ENCODE data around the gene MSANTD2. TPM values are rescaled to one million over a fixed set of nuclear protein-coding genes. Genes with fewer than 3 reads are reported as not detected.

Gene MSANTD2
- total and polyA plus RNA-seq, 9 of the 15 experiments (the other 6 are each of a cell fraction or from before 2014, with no cell fraction given): 1.3 to 9.9 (median 5.3) TPM

DNA sequence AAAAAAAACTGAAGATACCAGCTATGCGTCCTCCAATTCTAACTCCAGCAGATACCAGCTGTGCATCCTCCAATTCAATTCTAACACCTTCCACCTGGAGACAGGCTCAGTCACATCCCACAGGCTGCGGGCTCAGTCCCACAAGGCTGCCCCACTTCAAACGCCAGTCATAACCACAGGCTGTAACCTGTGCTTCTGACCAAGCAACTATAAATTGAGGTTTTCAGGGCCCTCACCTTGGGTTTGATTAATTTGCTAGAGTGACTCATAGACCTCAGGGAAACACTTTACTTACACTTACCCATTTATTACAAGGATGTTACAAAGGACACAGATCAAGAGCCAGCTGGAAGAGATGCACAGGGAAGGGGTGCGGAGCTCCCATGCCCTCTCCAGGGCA lies 32.4 kb upstream of the MSANTD2 start:
- FAIRE-seq: no peak
- no peak overlapping the region for H3K4me2 ChIP-seq (ENCODE audit: insufficient read depth, low read length)
- ATAC-seq: no peak
- 5% methylated on average over 4 of the region's 4 CpGs for WGBS (ENCODE audit: insufficient coverage, low coverage, missing lambda C conversion rate)
- no peaks in the 10 kb centered on the region for H4K20me1 ChIP-seq (replicated peaks; ENCODE audit: control insufficient read depth, insufficient read depth, low read length)
- no peaks in the 10 kb centered on the region for H3K4me1 ChIP-seq (replicated peaks in 1 of 2; ENCODE audit: control insufficient read depth in 2 of 2, insufficient read depth in 2 of 2, low read length in 2 of 2)
- H3K27me3 ChIP-seq (ENCODE audit: control insufficient read depth in 2 of 2, insufficient read depth in 2 of 2, low read length in 2 of 2): peaks cover 8 to 23% of the 10 kb centered on the region in 2 experiments; a peak in 4 of 5 replicates
- in situ Hi-C loops (cut with MboI) (loop anchor here (25.0 kb wide), 1 partner anchor 420 kb away; the partner anchor contains the start of gene OR8B4), intact Hi-C loops (cut with micrococcal nuclease) (no loop called here)
- no peaks in the 10 kb centered on the region for H3K36me3 ChIP-seq (ENCODE audit: control insufficient read depth, insufficient read depth, low read length)
- no peak overlapping the region for H3K27ac ChIP-seq (ENCODE audit: extremely low read depth, low read depth, low read length)
- no peak overlapping the region for H3K4me3 ChIP-seq
- ChIA-PET CTCF (ENCODE audit: low intra/inter-chr PET ratio) (no interaction called here), POLR2A (interaction anchor here (0.7 to 1.1 kb wide), 3 partner anchors 8 to 90 kb away, joined by 3 to 4 read pairs (median 3); partner anchors contain the start of gene MSANTD2)
- TF ChIP-seq RBM14 (IDR thresholded peaks at IDR 0.05; ENCODE audit: borderline replicate concordance, insufficient read depth, low read depth, low read length): no peak
- TF ChIP-seq ZNF324 (CRISPR knock-in tag; IDR thresholded peaks at IDR 0.05): no peak
- TF ChIP-seq RUNX1 (IDR thresholded peaks at IDR 0.05; ENCODE audit: low read depth): no peak
- TF ChIP-seq CBFB (CRISPR knock-in tag; IDR thresholded peaks at IDR 0.05): no peak
- TF ChIP-seq SMAD3 (CRISPR knock-in tag; conservative IDR thresholded peaks at IDR 0.05): no peak
- TF ChIP-seq TAF9B (IDR thresholded peaks at IDR 0.05; ENCODE audit: partially characterized antibody): no peak
- no peaks in the 10 kb centered on the region for H3K79me2 ChIP-seq (ENCODE audit: control insufficient read depth, insufficient read depth, low read length)
- BruUV-seq (replicated peaks): no TSS peak
- no peaks in the 10 kb centered on the region for H3K9me3 ChIP-seq (replicated peaks; ENCODE audit: control insufficient read depth, insufficient read depth, low read depth, low read length)
- H3K9me1 ChIP-seq (ENCODE audit: control insufficient read depth, insufficient read depth, low read length): no peaks in the 10 kb centered on the region
- no peak for DNase-seq (ENCODE audit: extremely low read depth in 1 of 4, low spot score in 3 of 4)
- no peak overlapping the region for H3K9ac ChIP-seq (ENCODE audit: insufficient read depth in 1 of 2, low read depth in 2 of 2, low read length in 2 of 2)
- H2AFZ ChIP-seq (ENCODE audit: low read depth, low read length): no peak overlapping the region

DNA sequence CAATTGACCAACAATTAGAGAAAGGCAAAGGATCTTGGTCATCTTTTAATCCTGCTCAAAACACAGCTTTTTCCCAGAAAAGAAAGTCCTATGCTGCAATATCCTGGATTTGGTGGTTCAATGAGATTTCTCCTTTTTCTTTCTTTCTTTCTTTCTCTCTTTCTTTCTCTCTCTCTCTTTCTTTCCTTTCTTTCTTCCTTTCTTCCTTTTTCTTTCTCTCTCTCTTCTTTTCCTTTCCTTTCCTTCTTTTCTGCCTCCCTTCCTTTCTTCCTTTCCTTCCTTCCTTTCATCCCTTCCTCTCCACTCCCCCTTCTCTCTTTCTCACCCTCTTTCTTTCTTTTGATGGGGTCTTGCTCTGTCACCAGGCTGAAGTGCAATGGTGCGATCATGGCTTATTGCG lies 31.7 kb upstream of the MSANTD2 start:
- WGBS (ENCODE audit: insufficient coverage, low coverage, missing lambda C conversion rate): 20% methylated on average over 1 of the region's 2 CpGs
- H3K4me3 ChIP-seq: no peak overlapping the region
- no peak overlapping the region for H3K4me2 ChIP-seq (ENCODE audit: insufficient read depth, low read length)
- H3K36me3 ChIP-seq (ENCODE audit: control insufficient read depth, insufficient read depth, low read length): no peaks in the 10 kb centered on the region
- no TSS peak for BruUV-seq (replicated peaks)
- ATAC-seq: no peak
- no peak for DNase-seq (ENCODE audit: extremely low read depth in 1 of 4, low spot score in 3 of 4)
- peaks cover 8 to 23% of the 10 kb centered on the region in 2 experiments; a peak in 4 of 5 replicates for H3K27me3 ChIP-seq (ENCODE audit: control insufficient read depth in 2 of 2, insufficient read depth in 2 of 2, low read length in 2 of 2)
- no peak overlapping the region for H3K27ac ChIP-seq (ENCODE audit: extremely low read depth, low read depth, low read length)
- FAIRE-seq: no peak
- H3K4me1 ChIP-seq (replicated peaks in 1 of 2; ENCODE audit: control insufficient read depth in 2 of 2, insufficient read depth in 2 of 2, low read length in 2 of 2): no peaks in the 10 kb centered on the region
- H3K9me1 ChIP-seq (ENCODE audit: control insufficient read depth, insufficient read depth, low read length): no peaks in the 10 kb centered on the region
- ChIA-PET CTCF (ENCODE audit: low intra/inter-chr PET ratio) (no interaction called here), POLR2A (no interaction called here)
- H3K79me2 ChIP-seq (ENCODE audit: control insufficient read depth, insufficient read depth, low read length): no peaks in the 10 kb centered on the region
- in situ Hi-C loops (cut with MboI): loop anchor here (25.0 kb wide), 1 partner anchor 420 kb away; the partner anchor contains the start of gene OR8B4
- H3K9me3 ChIP-seq (replicated peaks; ENCODE audit: control insufficient read depth, insufficient read depth, low read depth, low read length): no peaks in the 10 kb centered on the region
- no peak overlapping the region for H2AFZ ChIP-seq (ENCODE audit: low read depth, low read length)
- H3K9ac ChIP-seq (ENCODE audit: insufficient read depth in 1 of 2, low read depth in 2 of 2, low read length in 2 of 2): no peak overlapping the region
- intact Hi-C loops (cut with micrococcal nuclease): no loop called here
- H4K20me1 ChIP-seq (replicated peaks; ENCODE audit: control insufficient read depth, insufficient read depth, low read length): no peaks in the 10 kb centered on the region
- TF ChIP-seq, protein P1, sequence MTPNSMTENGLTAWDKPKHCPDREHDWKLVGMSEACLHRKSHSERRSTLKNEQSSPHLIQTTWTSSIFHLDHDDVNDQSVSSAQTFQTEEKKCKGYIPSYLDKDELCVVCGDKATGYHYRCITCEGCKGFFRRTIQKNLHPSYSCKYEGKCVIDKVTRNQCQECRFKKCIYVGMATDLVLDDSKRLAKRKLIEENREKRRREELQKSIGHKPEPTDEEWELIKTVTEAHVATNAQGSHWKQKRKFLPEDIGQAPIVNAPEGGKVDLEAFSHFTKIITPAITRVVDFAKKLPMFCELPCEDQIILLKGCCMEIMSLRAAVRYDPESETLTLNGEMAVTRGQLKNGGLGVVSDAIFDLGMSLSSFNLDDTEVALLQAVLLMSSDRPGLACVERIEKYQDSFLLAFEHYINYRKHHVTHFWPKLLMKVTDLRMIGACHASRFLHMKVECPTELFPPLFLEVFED (CRISPR knock-in tag; conservative IDR thresholded peaks at IDR 0.05): 0 out of 2 replicates have a peak, but pooled peaks have one; percentile 22
- no peak for TF ChIP-seq HDAC6 (IDR thresholded peaks at IDR 0.05; ENCODE audit: low read depth, low read length)
- TF ChIP-seq ASH1L (IDR thresholded peaks at IDR 0.05; ENCODE audit: borderline replicate concordance, low read depth, partially characterized antibody): no peak
- TF ChIP-seq, protein P2, sequence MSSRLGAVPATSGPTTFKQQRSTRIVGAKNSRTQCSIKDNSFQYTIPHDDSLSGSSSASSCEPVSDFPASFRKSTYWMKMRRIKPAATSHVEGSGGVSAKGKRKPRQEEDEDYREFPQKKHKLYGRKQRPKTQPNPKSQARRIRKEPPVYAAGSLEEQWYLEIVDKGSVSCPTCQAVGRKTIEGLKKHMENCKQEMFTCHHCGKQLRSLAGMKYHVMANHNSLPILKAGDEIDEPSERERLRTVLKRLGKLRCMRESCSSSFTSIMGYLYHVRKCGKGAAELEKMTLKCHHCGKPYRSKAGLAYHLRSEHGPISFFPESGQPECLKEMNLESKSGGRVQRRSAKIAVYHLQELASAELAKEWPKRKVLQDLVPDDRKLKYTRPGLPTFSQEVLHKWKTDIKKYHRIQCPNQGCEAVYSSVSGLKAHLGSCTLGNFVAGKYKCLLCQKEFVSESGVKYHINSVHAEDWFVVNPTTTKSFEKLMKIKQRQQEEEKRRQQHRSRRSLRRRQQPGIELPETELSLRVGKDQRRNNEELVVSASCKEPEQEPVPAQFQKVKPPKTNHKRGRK (tag; IDR thresholded peaks at IDR 0.05): peak; percentile 89
- TF ChIP-seq, protein P3, sequence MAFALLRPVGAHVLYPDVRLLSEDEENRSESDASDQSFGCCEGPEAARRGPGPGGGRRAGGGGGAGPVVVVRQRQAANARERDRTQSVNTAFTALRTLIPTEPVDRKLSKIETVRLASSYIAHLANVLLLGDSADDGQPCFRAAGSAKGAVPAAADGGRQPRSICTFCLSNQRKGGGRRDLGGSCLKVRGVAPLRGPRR (CRISPR knock-in tag; IDR thresholded peaks at IDR 0.05): no peak
